Keratinocyte (primary cell): ENCODE measurements around the gene TMEM190. TPM values are rescaled to one million over a fixed set of nuclear protein-coding genes. Genes with fewer than 3 reads are reported as not detected.
"Not testable (repeated sequence)": the region's sequence is repeated elsewhere in the genome, so short reads cannot be mapped to it uniquely, and the experiment has no call there.

Experiments used
- DNase-seq: peaks from one replicate; pipeline ENCODE4 v3.0.0-alpha.2; 2011; ENCODE audit warnings: low read depth, missing footprints, low spot score
- FAIRE-seq: peaks from 2 replicates; lab custom pipeline; 2011; peaks lifted over from hg19 to GRCh38; lab: Jason Lieb, UNC
- H2AFZ ChIP-seq: 2 replicates; pipeline ENCODE4 v1.6.0; 2012; ENCODE audit warnings: low read length, control low read depth, inconsistent platforms; ENCODE audit not compliant: control insufficient read depth
- H3K27ac ChIP-seq: 2 replicates; pipeline ENCODE4 v1.5.1; 2011; ENCODE audit warnings: low read length; ENCODE audit not compliant: control insufficient read depth, insufficient read depth
- H3K27me3 ChIP-seq: 3 replicates; pipeline ENCODE4 v1.6.0; 2011; ENCODE audit warnings: low read length; ENCODE audit not compliant: control insufficient read depth, insufficient read depth; ENCODE audit errors: extremely low read depth
- H3K36me3 ChIP-seq, 2 experiments: 2 replicates in 1 of 2; 3 replicates in 1 of 2; pipeline ENCODE4 v1.5.1; 2011; ENCODE audit warnings: low read length in 2 of 2, mild to moderate bottlenecking in 1 of 2; ENCODE audit not compliant: control insufficient read depth in 2 of 2, insufficient read depth in 2 of 2; ENCODE audit errors: extremely low read depth in 1 of 2
- H3K4me1 ChIP-seq: 3 replicates; pipeline ENCODE4 v1.5.1; 2011; ENCODE audit warnings: low read length; ENCODE audit not compliant: control insufficient read depth, insufficient read depth; ENCODE audit errors: extremely low read depth
- H3K4me2 ChIP-seq: 3 replicates; pipeline ENCODE4 v1.6.0; 2011; ENCODE audit warnings: low read depth, low read length; ENCODE audit not compliant: control insufficient read depth, insufficient read depth; ENCODE audit errors: extremely low read depth
- H3K4me3 ChIP-seq, 3 experiments: fragments of 200-600 bp in 1 of 3; sonication (generic) in 1 of 3; 2 replicates in 2 of 3; 3 replicates in 1 of 3; pipeline ENCODE4 v1.5.1; 2011 to 2016; ENCODE audit warnings: low read length in 3 of 3, mild to moderate bottlenecking in 3 of 3, control low read depth in 2 of 3, inconsistent platforms in 1 of 3, low read depth in 1 of 3, mixed read lengths in 1 of 3, mixed run types in 1 of 3, moderate library complexity in 1 of 3; ENCODE audit not compliant: control insufficient read depth in 2 of 3, insufficient read depth in 2 of 3; ENCODE audit errors: extremely low read depth in 1 of 3
- H3K79me2 ChIP-seq: 2 replicates; pipeline ENCODE4 v1.6.0; 2012; ENCODE audit warnings: low read length; ENCODE audit not compliant: control insufficient read depth, insufficient read depth
- H3K9ac ChIP-seq: 3 replicates; pipeline ENCODE4 v1.6.0; 2011; ENCODE audit warnings: low read length; ENCODE audit not compliant: control insufficient read depth, insufficient read depth; ENCODE audit errors: extremely low read depth
- H3K9me1 ChIP-seq: 3 replicates; pipeline ENCODE4 v1.6.0; 2011; ENCODE audit warnings: low read length; ENCODE audit not compliant: control insufficient read depth, insufficient read depth; ENCODE audit errors: extremely low read depth
- H3K9me3 ChIP-seq: 2 replicates; pipeline ENCODE4 v1.5.1; 2012; ENCODE audit warnings: low read depth, low read length; ENCODE audit not compliant: control insufficient read depth
- H4K20me1 ChIP-seq: 3 replicates; pipeline ENCODE4 v1.6.0; 2011; ENCODE audit warnings: low read length; ENCODE audit not compliant: control insufficient read depth, insufficient read depth; ENCODE audit errors: extremely low read depth
- EZH2 ChIP-seq: IDR thresholded peaks from one replicate; pipeline ENCODE4 v1.6.1; 2012; ENCODE audit warnings: inconsistent platforms, mild to moderate bottlenecking, low read length, moderate library complexity
- dilution Hi-C: fragments of 300-500 bp; cut with MboI; formaldehyde crosslinking; loops from one replicate; pipeline ENCODE4 v1.7.0; 2020; ENCODE audit warnings: low sequenced_read_pairs; ENCODE audit not compliant: extremely low pct_ligation_motif_present
- polyA plus RNA-seq, 5 experiments: library from polyadenylated mRNA; depleted of rRNA in 3 of 5; stranded (reverse) in 3 of 5; stranded (forward) in 1 of 5; unstranded in 1 of 5; fragments of >200 nt; gene quantifications; 1 replicate in 1 of 5; 2 replicates in 3 of 5; 3 replicates in 1 of 5; pipeline versions ENCODE4 v1.2.1 to v1.2.3, GENCODE V29; 2011 to 2012; ENCODE audit warnings: missing spikeins in 2 of 5, low read depth in 1 of 5, low replicate concordance in 1 of 5
- TF ChIP-seq, protein P1 (sequence below), 3 experiments: IDR thresholded peaks in 1 of 3; conservative IDR thresholded peaks in 1 of 3; optimal IDR thresholded peaks in 1 of 3; 2 replicates in 2 of 3; 3 replicates in 1 of 3; pipeline versions ENCODE3 to v1.5.1; 2011; ENCODE audit warnings: low read length in 3 of 3, mild to moderate bottlenecking in 3 of 3, moderate library complexity in 2 of 3, control low read depth in 1 of 3, inconsistent platforms in 1 of 3; ENCODE audit not compliant: insufficient read depth in 2 of 3; ENCODE audit errors: extremely low read depth in 1 of 3

The TMEM190 gene
- polyA plus RNA-seq, 1 donor (not counting 4 experiments of a cell fraction or from before 2014, with no cell fraction given) = not detected

DNA sequence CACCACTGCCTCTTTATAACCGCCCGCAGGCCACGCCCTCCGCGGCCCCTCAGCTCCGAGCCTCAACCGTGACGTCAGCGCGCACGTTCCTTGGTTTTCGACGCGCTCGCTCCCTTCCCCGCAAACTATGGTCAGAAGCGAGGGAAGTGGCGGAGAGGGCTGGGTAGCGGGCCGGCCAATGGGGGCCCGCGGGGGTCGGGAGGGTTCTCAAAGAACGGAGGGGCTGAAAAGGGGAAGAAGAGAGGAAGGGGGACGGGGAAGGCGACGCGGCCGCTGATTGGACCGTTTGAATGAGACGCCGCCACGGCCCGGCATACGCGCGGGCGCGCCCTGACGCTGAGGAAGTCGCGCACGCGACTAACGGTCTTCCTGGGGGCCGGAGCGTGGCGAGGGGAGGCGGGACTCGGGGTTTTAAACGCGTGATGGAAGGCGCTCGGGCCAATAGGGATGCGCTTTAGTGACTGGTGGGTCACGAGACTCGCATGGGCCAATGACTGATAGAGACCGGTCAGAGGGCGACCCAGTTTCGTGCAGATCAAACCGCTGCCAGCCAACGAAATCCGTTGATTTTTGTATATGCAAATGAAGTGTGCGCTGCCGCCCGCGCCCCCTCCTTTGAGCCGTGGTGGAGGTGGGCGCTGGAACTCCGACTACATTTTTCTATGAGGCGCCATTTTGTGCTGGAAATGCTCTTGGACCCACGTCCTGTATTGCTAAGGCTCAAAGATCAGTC, 31.3 kb downstream of the TMEM190 start:
- DNase-seq (peak; percentile 80), FAIRE-seq (no peak)
- H3K9ac ChIP-seq = peak overlapping the region; percentile 90
- no peaks in the 10 kb centered on the region for H3K27me3 ChIP-seq
- peaks cover 37% of the 10 kb centered on the region for H3K79me2 ChIP-seq
- peaks cover 20% of the 10 kb centered on the region for H3K4me1 ChIP-seq
- H3K4me2 ChIP-seq = peak overlapping the region; percentile 90
- peak overlapping the region; percentile 97 for H2AFZ ChIP-seq
- H3K27ac ChIP-seq = peak overlapping the region; percentile 93
- H3K9me1 ChIP-seq = no peaks in the 10 kb centered on the region
- dilution Hi-C loops = no loop called here
- H4K20me1 ChIP-seq = peaks cover 12% of the 10 kb centered on the region
- TF ChIP-seq, protein P1, sequence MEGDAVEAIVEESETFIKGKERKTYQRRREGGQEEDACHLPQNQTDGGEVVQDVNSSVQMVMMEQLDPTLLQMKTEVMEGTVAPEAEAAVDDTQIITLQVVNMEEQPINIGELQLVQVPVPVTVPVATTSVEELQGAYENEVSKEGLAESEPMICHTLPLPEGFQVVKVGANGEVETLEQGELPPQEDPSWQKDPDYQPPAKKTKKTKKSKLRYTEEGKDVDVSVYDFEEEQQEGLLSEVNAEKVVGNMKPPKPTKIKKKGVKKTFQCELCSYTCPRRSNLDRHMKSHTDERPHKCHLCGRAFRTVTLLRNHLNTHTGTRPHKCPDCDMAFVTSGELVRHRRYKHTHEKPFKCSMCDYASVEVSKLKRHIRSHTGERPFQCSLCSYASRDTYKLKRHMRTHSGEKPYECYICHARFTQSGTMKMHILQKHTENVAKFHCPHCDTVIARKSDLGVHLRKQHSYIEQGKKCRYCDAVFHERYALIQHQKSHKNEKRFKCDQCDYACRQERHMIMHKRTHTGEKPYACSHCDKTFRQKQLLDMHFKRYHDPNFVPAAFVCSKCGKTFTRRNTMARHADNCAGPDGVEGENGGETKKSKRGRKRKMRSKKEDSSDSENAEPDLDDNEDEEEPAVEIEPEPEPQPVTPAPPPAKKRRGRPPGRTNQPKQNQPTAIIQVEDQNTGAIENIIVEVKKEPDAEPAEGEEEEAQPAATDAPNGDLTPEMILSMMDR (optimal IDR thresholded peaks at IDR 0.05 in 1 of 3, IDR thresholded peaks at IDR 0.05 in 1 of 3, conservative IDR thresholded peaks at IDR 0.05 in 1 of 3; ENCODE audit: extremely low read depth in 1 of 3, insufficient read depth in 2 of 3, low read length in 3 of 3) = no peak
- TF ChIP-seq EZH2 = no peak
- peak overlapping the region; percentile 76 to 87 (median 85) for H3K4me3 ChIP-seq
- H3K9me3 ChIP-seq = no peaks in the 10 kb centered on the region
- H3K36me3 ChIP-seq = peaks cover 11 to 26% of the 10 kb centered on the region in 2 experiments

DNA sequence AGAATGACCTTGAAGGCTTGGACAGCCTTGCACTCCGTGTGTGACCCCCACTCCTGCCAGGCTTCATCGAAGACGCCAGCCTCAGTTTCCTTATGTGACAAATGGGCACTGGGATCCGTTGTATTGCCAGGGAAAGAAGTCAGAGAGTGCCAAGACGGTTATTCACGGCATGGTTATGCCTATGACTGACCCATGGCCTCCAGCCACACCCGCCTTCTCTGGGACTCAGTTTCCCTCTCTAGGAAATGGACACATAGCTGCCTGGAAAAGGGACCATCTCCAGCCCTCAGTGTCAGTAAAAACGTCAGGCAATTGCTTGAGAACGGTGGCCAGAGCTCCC, 31.9 kb downstream of the TMEM190 start:
- peaks cover 12% of the 10 kb centered on the region for H4K20me1 ChIP-seq
- no peaks in the 10 kb centered on the region for H3K27me3 ChIP-seq
- FAIRE-seq (no peak), DNase-seq (no peak)
- peak overlapping the region; percentile 83 for H3K27ac ChIP-seq
- H3K9me1 ChIP-seq = no peaks in the 10 kb centered on the region
- TF ChIP-seq EZH2 = no peak
- TF ChIP-seq, protein P1 (optimal IDR thresholded peaks at IDR 0.05 in 1 of 3, IDR thresholded peaks at IDR 0.05 in 1 of 3, conservative IDR thresholded peaks at IDR 0.05 in 1 of 3; ENCODE audit: extremely low read depth in 1 of 3, insufficient read depth in 2 of 3, low read length in 3 of 3) = no peak
- dilution Hi-C loops = no loop called here
- peak overlapping the region; percentile 69 for H3K9ac ChIP-seq
- H2AFZ ChIP-seq = peak overlapping the region; percentile 97
- peak overlapping the region; percentile 68 to 87 (median 76) for H3K4me3 ChIP-seq
- H3K36me3 ChIP-seq = peaks cover 8 to 21% of the 10 kb centered on the region in 2 experiments
- peaks cover 32% of the 10 kb centered on the region for H3K79me2 ChIP-seq
- peak overlapping the region; percentile 90 for H3K4me2 ChIP-seq
- no peaks in the 10 kb centered on the region for H3K9me3 ChIP-seq
- H3K4me1 ChIP-seq = peaks cover 20% of the 10 kb centered on the region

DNA sequence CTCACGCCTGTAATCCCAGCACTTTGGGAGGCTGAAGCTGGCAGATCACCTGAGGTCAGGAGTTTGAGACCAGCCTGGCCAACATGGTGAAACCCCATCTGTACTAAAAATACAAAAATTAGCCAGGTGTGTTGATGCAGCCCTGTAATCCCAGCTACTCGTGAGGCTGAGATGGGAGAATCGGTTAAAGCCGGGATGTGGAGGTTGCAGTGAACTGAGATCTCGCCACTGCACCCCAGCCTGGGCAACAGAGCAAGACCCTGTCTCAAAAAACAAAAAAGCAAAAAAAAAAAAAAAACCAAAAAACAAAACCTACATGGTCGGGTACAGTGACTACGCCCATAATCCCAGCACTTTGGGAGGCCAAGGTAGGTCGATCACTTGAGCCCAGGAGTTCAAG, 32.6 kb downstream of the TMEM190 start:
- H3K9me1 ChIP-seq, DNase-seq, H3K27me3 ChIP-seq, H3K27ac ChIP-seq, FAIRE-seq, dilution Hi-C loops, H2AFZ ChIP-seq, H3K4me2 ChIP-seq, H3K9ac ChIP-seq, H3K9me3 ChIP-seq, H3K4me3 ChIP-seq: not testable (repeated sequence)
- Histone ChIP-seq H4K20me1 (peaks cover 12% of the 10 kb centered on the region), H3K4me1 (peaks cover 20% of the 10 kb centered on the region), H3K79me2 (peaks cover 28% of the 10 kb centered on the region), H3K36me3 (peaks cover 8 to 16% of the 10 kb centered on the region in 2 experiments)
